ENCODE measurements around the gene GLS.
A peak's percentile ranks its signal among the peaks of the same experiment; 100 is the strongest.

Gene GLS

GRCh38 chr2:190996338-190996946 lies 115.8 kb downstream of the GLS start:
- Histone ChIP-seq H3K4me3 (ENCODE audit: low read length) (no peak overlapping the region), H2AFZ (ENCODE audit: low read depth, low read length) (no peak overlapping the region), H3K27me3 (ENCODE audit: low read depth, low read length) (no peaks in the 10 kb centered on the region), H3K27ac (ENCODE audit: low read length) (no peak overlapping the region), H3K4me1 (ENCODE audit: low read length) (peaks cover 8% of the 10 kb centered on the region), H4K20me1 (ENCODE audit: insufficient read depth, low read length) (no peaks in the 10 kb centered on the region), H3K4me2 (ENCODE audit: low read length) (no peak overlapping the region), H3K9me3 (ENCODE audit: insufficient read depth, low read length) (no peaks in the 10 kb centered on the region), H3K36me3 (replicated peaks; ENCODE audit: low read depth, low read length) (peaks cover 65% of the 10 kb centered on the region), H3K9ac (ENCODE audit: low read length) (no peak overlapping the region), H3K79me2 (ENCODE audit: low read length) (no peaks in the 10 kb centered on the region)
- TF ChIP-seq CTCF (IDR thresholded peaks at IDR 0.05; ENCODE audit: low read depth, low read length): peak; percentile 57
- TF ChIP-seq EZH2phosphoT487 (IDR thresholded peaks at IDR 0.05; ENCODE audit: low read depth): no peak

- TF ChIP-seq EZH2phosphoT487 (IDR thresholded peaks at IDR 0.05; ENCODE audit: low read depth): no peak
- TF ChIP-seq CTCF (IDR thresholded peaks at IDR 0.05; ENCODE audit: low read depth, low read length): no peak
- no peaks in the 10 kb centered on the region for H4K20me1 ChIP-seq (ENCODE audit: insufficient read depth, low read length)
- H3K4me1 ChIP-seq (ENCODE audit: low read length): peaks cover 8% of the 10 kb centered on the region
- H3K4me2 ChIP-seq (ENCODE audit: low read length): no peak overlapping the region
- H3K27me3 ChIP-seq (ENCODE audit: low read depth, low read length): no peaks in the 10 kb centered on the region
- no peak overlapping the region for H2AFZ ChIP-seq (ENCODE audit: low read depth, low read length)
- no peaks in the 10 kb centered on the region for H3K79me2 ChIP-seq (ENCODE audit: low read length)
- no peak overlapping the region for H3K9ac ChIP-seq (ENCODE audit: low read length)
- no peak overlapping the region for H3K4me3 ChIP-seq (ENCODE audit: low read length)
- no peaks in the 10 kb centered on the region for H3K9me3 ChIP-seq (ENCODE audit: insufficient read depth, low read length)
- H3K36me3 ChIP-seq (replicated peaks; ENCODE audit: low read depth, low read length): peaks cover 65% of the 10 kb centered on the region
- H3K27ac ChIP-seq (ENCODE audit: low read length): no peak overlapping the region
Measured at GRCh38 chr2:190996947-190997346, 116.3 kb downstream of the GLS start.

GRCh38 chr2:190997526-190998113 lies 117.0 kb downstream of the GLS start:
- no peak overlapping the region for H3K9ac ChIP-seq (ENCODE audit: low read length)
- H2AFZ ChIP-seq (ENCODE audit: low read depth, low read length): no peak overlapping the region

More at GRCh38 chr2:190997526-190998113, 117.0 kb downstream of the GLS start:
- Histone ChIP-seq H3K27ac (ENCODE audit: low read length) (no peak overlapping the region), H3K4me3 (ENCODE audit: low read length) (no peak overlapping the region), H3K9me3 (ENCODE audit: insufficient read depth, low read length) (no peaks in the 10 kb centered on the region), H3K36me3 (replicated peaks; ENCODE audit: low read depth, low read length) (peaks cover 70% of the 10 kb centered on the region), H3K79me2 (ENCODE audit: low read length) (no peaks in the 10 kb centered on the region), H3K27me3 (ENCODE audit: low read depth, low read length) (no peaks in the 10 kb centered on the region), H3K4me2 (ENCODE audit: low read length) (no peak overlapping the region), H4K20me1 (ENCODE audit: insufficient read depth, low read length) (no peaks in the 10 kb centered on the region), H3K4me1 (ENCODE audit: low read length) (peaks cover 8% of the 10 kb centered on the region)
- TF ChIP-seq CTCF (IDR thresholded peaks at IDR 0.05; ENCODE audit: low read depth, low read length) (no peak), EZH2phosphoT487 (IDR thresholded peaks at IDR 0.05; ENCODE audit: low read depth) (no peak)
